GM12878 (cell line): ENCODE measurements around the gene PAQR5. TPM values are rescaled to one million over a fixed set of nuclear protein-coding genes. Genes with fewer than 3 reads are reported as not detected.
A peak's percentile ranks its signal among the peaks of the same experiment; 100 is the strongest.

Source experiments
- BCL11A ChIP-seq: IDR thresholded peaks from 2 replicates; pipeline ENCODE4 v1.6.1; 2011; ENCODE audit warnings: low read depth, low read length
- BRCA1 ChIP-seq: IDR thresholded peaks from 2 replicates; pipeline ENCODE4 v1.6.1; 2011; ENCODE audit warnings: low read depth, low read length, improper control_type of control experiment
- CBX5 ChIP-seq: sonication (generic); IDR thresholded peaks from 2 replicates; pipeline ENCODE4 v1.6.1; 2016; ENCODE audit warnings: low read depth, moderate library complexity, mild to moderate bottlenecking, inconsistent platforms
- CHD1 ChIP-seq: IDR thresholded peaks from 2 replicates; pipeline ENCODE4 v1.6.1; 2012; ENCODE audit warnings: low read depth, low read length, improper control_type of control experiment
- ETV6 ChIP-seq, 2 experiments: fragments of 450-650 bp in 1 of 2; IDR thresholded peaks in 1 of 2; conservative IDR thresholded peaks in 1 of 2; 2 replicates each; pipeline ENCODE4 v1.6.1; 2014; ENCODE audit warnings: antibody characterized with exemption in 1 of 2, borderline replicate concordance in 1 of 2, low read depth in 1 of 2, mild to moderate bottlenecking in 1 of 2, moderate library complexity in 1 of 2
- FOS ChIP-seq: IDR thresholded peaks from 3 replicates; pipeline ENCODE4 v1.6.1; 2011; ENCODE audit warnings: borderline replicate concordance; ENCODE audit not compliant: insufficient read length; ENCODE audit errors: extremely low read depth
- MTA2 ChIP-seq: fragments of 450-650 bp; IDR thresholded peaks from 2 replicates; pipeline ENCODE4 v1.6.1; 2016; ENCODE audit warnings: low read depth, mild to moderate bottlenecking, moderate library complexity
- MYC ChIP-seq: IDR thresholded peaks from 2 replicates; pipeline ENCODE4 v1.6.1; 2011; ENCODE audit warnings: mild to moderate bottlenecking, low read length, moderate library complexity, inconsistent platforms; ENCODE audit not compliant: insufficient read depth, insufficient replicate concordance, insufficient read length, severe bottlenecking
- PBX3 ChIP-seq: IDR thresholded peaks from 2 replicates; pipeline ENCODE4 v1.6.1; 2011; ENCODE audit warnings: mild to moderate bottlenecking, low read depth, low read length, moderate library complexity; ENCODE audit not compliant: insufficient replicate concordance
- SIX5 ChIP-seq: IDR thresholded peaks from 2 replicates; pipeline ENCODE4 v1.6.1; 2011; ENCODE audit warnings: mild to moderate bottlenecking, low read depth, low read length, moderate library complexity; ENCODE audit not compliant: severe bottlenecking
- SPI1 ChIP-seq: IDR thresholded peaks from 2 replicates; pipeline ENCODE4 v1.6.1; 2011; ENCODE audit warnings: low read depth, mild to moderate bottlenecking, low read length, moderate library complexity, borderline replicate concordance; ENCODE audit not compliant: insufficient read depth
- SREBF2 ChIP-seq: IDR thresholded peaks from 2 replicates; pipeline ENCODE4 v1.6.1; 2012; ENCODE audit warnings: mild to moderate bottlenecking, low read length
- TAF1 ChIP-seq: IDR thresholded peaks from 2 replicates; pipeline ENCODE4 v1.6.1; 2011; ENCODE audit warnings: mild to moderate bottlenecking, low read depth, low read length, borderline replicate concordance
- TARDBP ChIP-seq: IDR thresholded peaks from 2 replicates; pipeline ENCODE4 v1.6.1; 2016; ENCODE audit warnings: borderline replicate concordance
- ZBTB4 ChIP-seq: fragments of 450-650 bp; formaldehyde crosslinking; IDR thresholded peaks from 2 replicates; pipeline ENCODE4 v1.4.0; 2022; ENCODE audit warnings: mild to moderate bottlenecking, moderate library complexity
- ZNF592 ChIP-seq: fragments of 450-650 bp; IDR thresholded peaks from 2 replicates; pipeline ENCODE4 v1.6.1; 2017; ENCODE audit warnings: mild to moderate bottlenecking, moderate library complexity
- polyA plus RNA-seq, 11 experiments: library from polyadenylated mRNA; depleted of rRNA in 4 of 11; unstranded in 6 of 11; stranded (reverse) in 5 of 11; fragments of >200 nt; fragmentation: Nextera tagmentation in 4 of 11; fragmentation: Illumina TruSeq in 1 of 11; extraction: Ambion mirVana in 4 of 11; extraction: Trizol in 1 of 11; gene quantifications; 1 replicate in 1 of 11; 2 replicates in 10 of 11; pipeline versions ENCODE4 v1.2.1 to v1.2.3, GENCODE V29; 2011 to 2016; ENCODE audit warnings: inconsistent platforms in 2 of 11, missing spikeins in 2 of 11, low read depth in 1 of 11
- total RNA-seq, 4 experiments: library from RNA; depleted of rRNA in 3 of 4; stranded (reverse); fragments of >200 nt in 3 of 4; fragmentation: Illumina TruSeq in 1 of 4; extraction: Trizol in 1 of 4; gene quantifications; 2 replicates each; pipeline versions ENCODE4 v1.2.1 to v1.2.3, GENCODE V29; 2013 to 2021
- TF ChIP-seq, protein P1 (sequence below): fragments of 450-650 bp; IDR thresholded peaks from 2 replicates; pipeline ENCODE4 v1.6.1; 2017; ENCODE audit warnings: antibody characterized with exemption, mild to moderate bottlenecking, moderate library complexity

PAQR5 gene
- total and polyA plus RNA-seq, 10 of the 15 experiments (the other 5 are each of a cell fraction or from before 2014, with no cell fraction given), result 0.02 to 0.03 TPM; not detected in 8

- TF ChIP-seq, protein P1, sequence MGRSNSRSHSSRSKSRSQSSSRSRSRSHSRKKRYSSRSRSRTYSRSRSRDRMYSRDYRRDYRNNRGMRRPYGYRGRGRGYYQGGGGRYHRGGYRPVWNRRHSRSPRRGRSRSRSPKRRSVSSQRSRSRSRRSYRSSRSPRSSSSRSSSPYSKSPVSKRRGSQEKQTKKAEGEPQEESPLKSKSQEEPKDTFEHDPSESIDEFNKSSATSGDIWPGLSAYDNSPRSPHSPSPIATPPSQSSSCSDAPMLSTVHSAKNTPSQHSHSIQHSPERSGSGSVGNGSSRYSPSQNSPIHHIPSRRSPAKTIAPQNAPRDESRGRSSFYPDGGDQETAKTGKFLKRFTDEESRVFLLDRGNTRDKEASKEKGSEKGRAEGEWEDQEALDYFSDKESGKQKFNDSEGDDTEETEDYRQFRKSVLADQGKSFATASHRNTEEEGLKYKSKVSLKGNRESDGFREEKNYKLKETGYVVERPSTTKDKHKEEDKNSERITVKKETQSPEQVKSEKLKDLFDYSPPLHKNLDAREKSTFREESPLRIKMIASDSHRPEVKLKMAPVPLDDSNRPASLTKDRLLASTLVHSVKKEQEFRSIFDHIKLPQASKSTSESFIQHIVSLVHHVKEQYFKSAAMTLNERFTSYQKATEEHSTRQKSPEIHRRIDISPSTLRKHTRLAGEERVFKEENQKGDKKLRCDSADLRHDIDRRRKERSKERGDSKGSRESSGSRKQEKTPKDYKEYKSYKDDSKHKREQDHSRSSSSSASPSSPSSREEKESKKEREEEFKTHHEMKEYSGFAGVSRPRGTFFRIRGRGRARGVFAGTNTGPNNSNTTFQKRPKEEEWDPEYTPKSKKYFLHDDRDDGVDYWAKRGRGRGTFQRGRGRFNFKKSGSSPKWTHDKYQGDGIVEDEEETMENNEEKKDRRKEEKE, result no peak
- TF ChIP-seq SPI1 (no peak), TARDBP (peak; percentile 48; the same call in 1 of the 2 replicates), ETV6 (conservative IDR thresholded peaks at IDR 0.05 in 1 of 2, IDR thresholded peaks at IDR 0.05 in 1 of 2; ENCODE audit: borderline replicate concordance in 1 of 2, low read depth in 1 of 2) (no peak), BCL11A (no peak), MTA2 (no peak), CBX5 (no peak), TAF1 (peak; percentile 100), PBX3 (no peak), SIX5 (no peak), CHD1 (peak; percentile 72; the same call in 1 of the 2 replicates), MYC (peak; percentile 96), ZBTB4 (0 out of 2 replicates have a peak, but pooled peaks have one; percentile 26), ZNF592 (no peak), SREBF2 (no peak), FOS (no peak), BRCA1 (no peak)
These were observed 154.2 kb downstream of the PAQR5 start, which contains the start of gene RPLP1 (continued) for GRCh38 chr15:69452692-69453521.
